HCT116 (cell line): ENCODE data around the gene ARL2BP.

Experiments
- EGR1 ChIP-seq: IDR thresholded peaks from 2 replicates; pipeline ENCODE4 v1.6.1; 2012; ENCODE audit warnings: low read depth
- ELF1 ChIP-seq: IDR thresholded peaks from 2 replicates; pipeline ENCODE4 v1.6.1; 2012; ENCODE audit warnings: low read depth, borderline replicate concordance
- EZH2 ChIP-seq: fragments of 200-600 bp; sonication (generic); IDR thresholded peaks from 2 replicates; pipeline ENCODE4 v1.6.1; 2017; ENCODE audit warnings: antibody characterized with exemption, mixed run types
- EZH2phosphoT487 ChIP-seq: fragments of 200-600 bp; IDR thresholded peaks from 2 replicates; pipeline ENCODE4 v1.6.1; 2018; ENCODE audit warnings: antibody characterized with exemption, borderline replicate concordance
- POLR2A ChIP-seq: IDR thresholded peaks from 2 replicates; pipeline ENCODE4 v1.7.0; 2011; ENCODE audit warnings: borderline replicate concordance; ENCODE audit not compliant: insufficient read depth, insufficient read length; ENCODE audit errors: extremely low read depth
- POLR2AphosphoS5 ChIP-seq: IDR thresholded peaks from 2 replicates; pipeline ENCODE4 v1.6.1; 2011; ENCODE audit warnings: mild to moderate bottlenecking, low read depth, low read length, moderate library complexity
- SIN3A ChIP-seq: IDR thresholded peaks from 2 replicates; pipeline ENCODE4 v1.6.1; 2012; ENCODE audit warnings: low read depth
- SP1 ChIP-seq: IDR thresholded peaks from 2 replicates; pipeline ENCODE4 v1.6.1; 2012; ENCODE audit warnings: low read depth
- YY1 ChIP-seq: IDR thresholded peaks from 2 replicates; pipeline ENCODE4 v1.6.1; 2011; ENCODE audit warnings: low read length, low read depth, moderate library complexity, mild to moderate bottlenecking; ENCODE audit not compliant: insufficient replicate concordance; ENCODE audit errors: extremely low read depth
- ZNF274 ChIP-seq: fragments of 200-500 bp; sonication (Bioruptor generic); IDR thresholded peaks from 2 replicates; pipeline ENCODE4 v1.6.1; 2014; ENCODE audit warnings: mild to moderate bottlenecking, low read depth, low read length, inconsistent platforms
- TF ChIP-seq, protein P1 (sequence below), 3 experiments: fragments of 200-600 bp in 1 of 3; sonication (generic) in 1 of 3; IDR thresholded peaks in 2 of 3; conservative IDR thresholded peaks in 1 of 3; 2 replicates each; pipeline ENCODE4 v1.5.1; 2012 to 2017; ENCODE audit warnings: low read depth in 2 of 3, low read length in 2 of 3, antibody characterized with exemption in 1 of 3, borderline replicate concordance in 1 of 3, control low read depth in 1 of 3, mild to moderate bottlenecking in 1 of 3, mixed read lengths in 1 of 3, mixed run types in 1 of 3, moderate library complexity in 1 of 3; ENCODE audit not compliant: insufficient read depth in 1 of 3

DNA sequence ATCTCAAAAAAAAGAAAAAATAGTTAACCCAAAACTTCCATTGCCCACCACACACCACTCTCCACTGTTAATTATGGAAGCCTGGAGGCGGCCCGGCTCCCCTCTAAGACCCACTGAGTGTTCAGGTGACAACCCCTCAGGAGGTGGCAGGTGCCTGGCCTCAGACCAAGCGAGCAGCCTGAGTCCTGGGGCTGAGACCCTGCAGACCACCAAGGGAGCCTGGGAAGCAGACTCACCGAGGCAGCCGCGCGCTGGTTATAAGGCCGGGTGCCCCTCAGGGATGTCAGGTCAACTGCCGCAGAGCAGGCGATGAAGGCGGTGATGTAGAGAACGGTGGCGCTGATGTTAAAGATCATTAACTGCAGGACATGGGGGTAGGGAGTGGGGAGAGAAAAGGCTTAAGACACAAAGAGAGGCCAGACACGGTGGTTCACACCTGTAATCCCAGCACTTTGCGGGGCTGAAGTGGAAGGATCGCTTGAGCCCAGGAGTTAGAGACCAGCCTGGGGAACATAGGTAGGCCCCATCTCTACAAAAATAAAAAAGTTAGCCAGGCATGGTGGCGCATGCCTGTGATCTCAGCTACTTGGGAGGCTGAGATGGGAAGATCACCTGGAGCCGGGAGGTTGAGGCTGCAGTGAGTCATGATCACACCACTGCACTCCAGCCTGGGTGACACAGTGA lies 13.3 kb downstream of the ARL2BP start:
- TF ChIP-seq EZH2 (no peak), POLR2A (no peak), ELF1 (no peak), POLR2AphosphoS5 (no peak), ZNF274 (no peak), YY1 (no peak), SP1 (no peak), EZH2phosphoT487 (no peak), SIN3A (no peak), EGR1 (no peak)
- TF ChIP-seq, protein P1, sequence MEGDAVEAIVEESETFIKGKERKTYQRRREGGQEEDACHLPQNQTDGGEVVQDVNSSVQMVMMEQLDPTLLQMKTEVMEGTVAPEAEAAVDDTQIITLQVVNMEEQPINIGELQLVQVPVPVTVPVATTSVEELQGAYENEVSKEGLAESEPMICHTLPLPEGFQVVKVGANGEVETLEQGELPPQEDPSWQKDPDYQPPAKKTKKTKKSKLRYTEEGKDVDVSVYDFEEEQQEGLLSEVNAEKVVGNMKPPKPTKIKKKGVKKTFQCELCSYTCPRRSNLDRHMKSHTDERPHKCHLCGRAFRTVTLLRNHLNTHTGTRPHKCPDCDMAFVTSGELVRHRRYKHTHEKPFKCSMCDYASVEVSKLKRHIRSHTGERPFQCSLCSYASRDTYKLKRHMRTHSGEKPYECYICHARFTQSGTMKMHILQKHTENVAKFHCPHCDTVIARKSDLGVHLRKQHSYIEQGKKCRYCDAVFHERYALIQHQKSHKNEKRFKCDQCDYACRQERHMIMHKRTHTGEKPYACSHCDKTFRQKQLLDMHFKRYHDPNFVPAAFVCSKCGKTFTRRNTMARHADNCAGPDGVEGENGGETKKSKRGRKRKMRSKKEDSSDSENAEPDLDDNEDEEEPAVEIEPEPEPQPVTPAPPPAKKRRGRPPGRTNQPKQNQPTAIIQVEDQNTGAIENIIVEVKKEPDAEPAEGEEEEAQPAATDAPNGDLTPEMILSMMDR (IDR thresholded peaks at IDR 0.05 in 2 of 3, conservative IDR thresholded peaks at IDR 0.05 in 1 of 3; ENCODE audit: borderline replicate concordance in 1 of 3, insufficient read depth in 1 of 3, low read depth in 2 of 3, low read length in 2 of 3): no peak
